ENCODE results near the gene GJA4.

Gene GJA4

DNA sequence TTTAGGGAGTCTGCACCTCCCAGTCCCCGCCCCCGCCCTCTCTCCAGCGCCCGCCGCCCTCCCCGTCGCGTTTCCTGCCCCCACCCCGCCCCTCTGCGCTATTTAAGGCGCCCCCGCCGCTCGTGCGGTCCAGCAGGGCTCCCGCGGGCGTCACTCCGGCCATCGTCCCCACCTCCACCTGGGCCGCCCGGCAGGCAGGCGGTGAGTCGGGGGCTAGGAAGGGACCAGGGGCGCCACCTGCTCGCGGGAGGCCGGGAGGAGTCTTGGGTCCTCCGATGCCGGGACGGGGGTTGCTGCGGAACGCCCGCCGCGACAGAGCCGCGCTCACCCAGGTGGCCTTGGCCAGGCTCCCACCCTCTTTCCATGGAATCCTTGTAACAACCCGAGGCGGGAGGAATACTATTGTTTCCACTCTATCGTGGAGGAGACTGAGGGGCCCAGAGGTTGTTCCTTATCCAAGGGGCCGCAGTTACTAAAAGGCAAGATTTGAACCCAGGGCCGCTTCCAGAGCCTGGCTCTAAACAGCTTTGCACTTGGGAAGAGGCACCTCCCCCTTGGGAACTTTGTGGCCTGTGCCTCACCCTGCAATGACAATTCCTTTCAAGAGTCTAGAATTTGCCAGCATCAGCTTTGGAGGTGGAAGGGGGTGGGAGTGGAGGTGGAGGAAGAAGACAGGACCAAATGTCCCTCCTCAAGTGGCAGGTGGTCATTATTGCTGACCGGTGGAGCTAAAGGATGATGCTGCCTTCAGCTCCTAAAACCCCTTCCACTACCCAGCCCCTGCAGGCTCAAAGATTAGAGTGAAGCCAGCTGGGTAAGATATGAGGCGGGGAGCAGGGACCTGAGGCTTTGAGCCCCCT is at the start of gene GJA4:
GJA4 (plus strand) TSS at position 132 of the 860 bp plus-strand sequence. CDS start 1,215 bp downstream, outside the sequence.
- no peak for DNase-seq

DNA sequence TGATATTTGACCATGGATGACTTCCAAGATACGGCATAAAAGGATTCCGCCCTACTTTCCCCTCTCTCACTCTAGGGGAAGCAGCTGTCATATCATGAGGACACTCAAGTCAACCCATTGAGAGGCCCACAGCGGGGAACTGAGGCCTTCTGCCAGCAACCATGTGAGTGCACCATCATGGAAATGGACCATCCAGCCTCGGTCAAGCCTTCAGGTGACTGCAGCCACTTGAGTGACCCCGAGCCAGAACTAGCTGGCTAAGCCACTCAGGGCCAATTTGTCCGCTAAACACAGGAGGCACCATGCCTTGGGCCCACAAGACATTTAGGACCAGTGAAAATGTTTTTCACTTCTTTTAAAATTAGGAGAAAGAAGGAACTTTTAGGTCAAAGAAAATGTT is 49.0 kb upstream of the GJA4 start:
- DNase-seq, result no peak

DNA sequence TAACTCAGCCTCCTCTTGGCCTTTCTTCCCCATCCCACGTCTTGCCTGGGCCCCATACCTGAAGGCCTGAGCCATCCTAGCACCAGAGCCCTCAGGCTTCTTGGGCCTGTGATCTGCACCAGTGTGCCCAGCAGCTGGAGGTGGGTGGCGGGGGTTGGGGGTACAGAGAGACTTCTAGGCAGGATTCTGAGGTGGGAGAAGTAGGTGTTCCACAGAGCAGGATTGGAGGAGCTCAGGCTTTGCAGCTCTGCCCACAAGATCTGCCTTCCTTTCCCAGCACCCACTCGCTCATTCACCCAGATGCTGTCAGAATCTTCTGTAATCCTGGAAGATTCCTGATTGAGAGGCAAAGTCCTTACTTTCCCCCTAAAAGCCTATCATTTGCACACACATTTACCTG is 47.9 kb upstream of the GJA4 start:
- no peak for DNase-seq

DNA sequence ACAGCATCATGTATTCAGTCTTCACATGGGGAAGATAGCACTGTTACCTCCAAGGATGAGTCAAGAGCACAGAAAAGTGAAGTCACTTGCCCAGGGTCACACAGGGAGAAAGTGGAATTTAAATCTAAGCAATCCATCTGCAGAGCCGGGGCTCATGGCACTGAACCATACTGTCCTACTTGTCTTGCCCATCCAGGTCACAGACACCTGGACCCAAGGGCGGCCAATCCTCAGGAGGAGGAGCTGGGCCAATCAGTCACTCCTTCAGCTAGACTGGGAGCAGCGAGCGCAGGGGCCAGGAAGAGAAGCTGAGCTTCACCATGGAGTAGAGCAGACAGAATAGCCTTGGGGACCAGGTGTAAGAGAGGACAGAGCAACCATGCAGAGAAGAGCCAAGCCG is 47.1 kb upstream of the GJA4 start:
- no peak for DNase-seq

DNA sequence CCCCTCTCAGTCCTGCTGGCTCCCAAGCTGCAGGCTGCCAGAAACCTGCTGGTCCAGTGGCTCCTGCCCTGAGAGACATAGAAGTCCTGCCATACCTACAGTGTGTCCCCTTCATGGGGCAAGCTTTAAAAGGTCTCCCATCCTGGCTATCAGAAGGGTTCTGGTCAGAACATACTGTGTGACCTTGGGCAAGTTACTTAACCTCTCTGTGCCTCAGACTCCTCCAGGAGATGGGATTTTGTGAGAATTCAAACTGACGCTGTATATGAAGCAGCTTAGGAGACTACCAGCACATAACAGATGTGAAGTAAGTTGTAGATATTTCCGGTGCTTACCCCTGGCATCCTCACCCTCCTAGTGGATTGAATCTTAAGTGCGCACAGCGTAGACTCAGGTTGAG is 46.7 kb upstream of the GJA4 start:
- DNase-seq, result no peak

DNA sequence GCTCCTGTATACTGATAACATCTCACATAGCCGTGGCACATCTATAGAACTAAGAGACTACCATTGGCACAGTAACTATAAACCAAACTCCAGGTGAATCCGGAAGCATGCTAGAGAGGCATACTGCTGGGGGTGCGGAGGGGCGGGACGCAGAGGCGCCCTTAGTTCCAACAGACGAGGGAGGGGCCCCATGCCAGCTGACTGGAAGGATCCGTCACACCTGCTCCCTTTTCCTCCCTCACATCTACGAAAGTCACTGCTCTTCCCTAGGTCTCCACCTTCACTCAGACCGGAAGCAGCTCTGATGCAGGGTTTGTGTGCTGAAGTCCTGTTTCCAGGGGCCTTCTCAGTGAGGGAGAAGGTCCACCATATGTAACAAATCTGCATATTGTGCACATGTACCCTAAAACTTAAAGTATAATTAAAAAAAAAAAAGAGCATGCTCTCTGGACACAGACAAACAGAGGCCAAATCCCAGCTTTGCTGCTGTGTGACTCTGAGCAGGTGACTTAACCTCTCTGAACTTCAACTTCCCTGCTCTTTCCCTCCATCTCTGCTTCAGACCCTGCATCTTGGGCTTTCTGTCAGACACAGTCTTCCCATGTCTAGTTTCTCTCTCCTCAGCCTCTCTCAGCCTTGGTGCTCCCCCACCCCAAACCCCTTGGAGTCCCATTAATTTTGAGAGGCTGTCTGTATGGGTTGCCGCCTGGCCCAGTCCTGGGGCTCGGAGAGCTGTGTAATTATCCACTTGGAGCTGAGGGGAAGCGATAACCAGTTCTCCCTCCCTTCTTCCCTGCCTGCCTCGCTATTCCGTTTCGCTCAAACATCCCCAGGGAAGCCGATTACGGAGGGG is 45.8 kb upstream of the GJA4 start:
- DNase-seq, result no peak

DNA sequence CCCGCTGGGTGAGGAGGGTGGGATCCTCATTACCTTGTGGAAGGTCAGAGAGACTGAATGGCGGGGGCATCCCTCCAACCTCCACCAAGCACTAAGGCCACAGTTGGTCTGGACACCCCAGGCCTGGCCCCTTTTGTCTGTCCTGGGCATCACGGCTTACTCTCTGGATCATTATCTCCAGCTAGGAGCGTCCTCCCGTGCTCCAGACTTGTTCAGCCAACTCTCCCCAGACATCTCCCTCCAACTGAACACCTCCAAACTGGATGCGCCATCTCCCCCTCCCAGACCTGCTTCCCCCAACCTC is 45.2 kb upstream of the GJA4 start:
- no peak for DNase-seq

DNA sequence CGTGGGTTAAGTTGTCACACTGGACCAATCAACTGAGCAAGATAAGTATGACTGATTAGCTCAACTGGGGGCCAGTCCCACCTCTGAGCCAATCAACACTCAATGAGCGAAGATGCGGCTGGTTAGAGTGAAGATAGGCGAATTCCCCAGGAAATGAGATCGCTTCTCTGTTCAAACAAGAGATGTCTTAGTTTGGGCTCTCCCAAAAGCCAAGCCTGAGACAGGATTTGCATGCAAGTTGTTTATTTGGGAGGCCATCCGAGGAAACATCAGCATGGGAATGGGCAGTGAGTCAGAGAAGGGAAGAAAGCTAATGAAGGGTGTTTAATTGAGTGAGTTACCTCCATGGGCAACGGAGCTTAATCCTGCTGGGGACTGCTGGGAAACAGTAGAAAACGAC is 42.8 kb upstream of the GJA4 start:
- DNase-seq, result no peak

DNA sequence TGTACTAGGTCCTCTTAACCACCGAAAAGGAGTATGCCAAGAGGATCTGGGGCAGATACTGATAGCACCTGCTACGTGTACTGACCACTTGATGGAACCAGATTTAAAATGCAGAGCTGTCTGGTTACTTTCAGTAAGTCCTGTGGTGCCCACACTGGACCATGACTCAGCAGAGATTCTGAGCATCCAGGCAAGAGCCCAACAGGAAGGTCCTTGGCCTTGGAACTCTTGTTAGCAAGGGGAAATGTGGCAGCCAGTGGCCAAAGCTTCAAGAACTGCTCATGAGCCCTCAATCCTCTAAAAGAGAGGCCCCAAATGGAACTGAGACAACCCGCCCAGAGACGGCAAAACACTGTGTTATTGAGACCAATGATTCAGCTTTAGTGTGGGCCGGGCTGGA is 42.2 kb upstream of the GJA4 start:
- no peak for DNase-seq

DNA sequence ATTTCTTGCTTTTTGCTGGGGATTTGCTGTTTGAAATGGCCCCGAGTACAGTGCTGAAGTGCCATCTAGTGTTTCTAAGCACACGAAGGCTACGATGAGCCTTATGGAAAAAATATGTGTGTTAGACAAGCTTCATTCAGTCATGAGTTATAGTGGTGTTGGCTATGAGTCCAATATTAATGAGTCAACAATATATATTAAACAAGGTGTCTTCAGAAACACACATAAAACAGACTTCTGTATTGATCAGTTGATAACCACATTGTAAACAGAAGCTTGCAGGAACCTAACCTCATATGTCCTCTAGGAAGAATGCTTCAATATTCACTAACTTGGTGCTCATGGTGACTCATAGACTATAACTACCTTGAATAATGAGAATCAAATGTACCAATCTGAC is 39.6 kb upstream of the GJA4 start:
- no peak for DNase-seq

DNA sequence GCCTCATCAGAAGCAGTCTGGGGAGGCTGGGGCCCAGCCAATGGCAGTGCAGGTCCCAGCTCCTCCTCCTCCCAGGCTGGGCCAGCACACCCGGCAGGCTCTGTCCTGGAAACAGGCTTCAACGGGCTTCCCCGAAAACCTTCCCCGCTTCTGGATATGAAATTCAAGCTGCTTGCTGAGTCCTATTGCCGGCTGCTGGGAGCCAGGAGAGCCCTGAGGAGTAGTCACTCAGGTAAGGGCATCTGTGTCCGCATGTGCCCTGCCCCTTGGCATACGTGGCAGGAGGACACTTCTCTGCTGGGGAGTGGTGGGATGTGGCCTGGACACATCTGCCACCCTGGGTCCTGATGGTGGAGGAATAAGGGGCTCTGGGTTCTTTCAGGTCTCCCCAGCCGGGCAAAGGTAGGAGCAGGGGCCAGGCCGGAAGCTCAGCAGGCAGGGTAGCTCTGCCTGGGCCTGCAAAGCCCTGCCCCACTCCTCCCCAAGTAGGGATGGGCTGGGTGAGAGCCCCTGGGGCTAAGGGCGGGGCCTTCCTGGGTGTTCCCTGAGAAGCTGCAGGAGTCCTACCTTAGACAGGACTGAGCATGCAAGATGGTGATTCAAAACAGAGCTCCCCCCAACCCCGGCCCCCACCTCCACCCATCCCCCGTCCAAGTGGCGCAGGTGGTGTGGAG is 37.7 kb upstream of the GJA4 start, which contains the start of gene GJB5:
GJB5 (plus strand) TSS at position 84 of the 674 bp plus-strand sequence. CDS start 2,284 bp downstream, outside the sequence.
- DNase-seq, result peak; percentile 79

DNA sequence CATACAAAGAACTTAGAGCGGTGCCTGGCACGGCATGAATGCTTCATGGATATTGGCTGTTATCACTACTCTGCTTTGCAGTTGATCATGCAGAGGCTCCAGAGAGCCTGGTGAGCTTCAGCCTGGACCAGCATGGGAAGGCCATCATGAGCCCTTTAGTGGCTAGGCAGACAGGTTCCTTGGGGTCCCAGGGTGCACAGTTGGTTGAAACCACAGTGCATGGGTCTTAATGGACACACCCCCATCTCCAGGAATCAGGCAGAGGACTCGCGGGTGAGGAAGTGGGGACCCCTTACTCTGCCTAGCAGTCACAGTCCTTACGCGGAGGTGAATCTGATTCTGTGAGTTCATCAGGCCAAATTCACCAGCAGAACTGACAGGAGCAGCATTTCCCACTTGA is 36.8 kb upstream of the GJA4 start:
- no peak for DNase-seq

DNA sequence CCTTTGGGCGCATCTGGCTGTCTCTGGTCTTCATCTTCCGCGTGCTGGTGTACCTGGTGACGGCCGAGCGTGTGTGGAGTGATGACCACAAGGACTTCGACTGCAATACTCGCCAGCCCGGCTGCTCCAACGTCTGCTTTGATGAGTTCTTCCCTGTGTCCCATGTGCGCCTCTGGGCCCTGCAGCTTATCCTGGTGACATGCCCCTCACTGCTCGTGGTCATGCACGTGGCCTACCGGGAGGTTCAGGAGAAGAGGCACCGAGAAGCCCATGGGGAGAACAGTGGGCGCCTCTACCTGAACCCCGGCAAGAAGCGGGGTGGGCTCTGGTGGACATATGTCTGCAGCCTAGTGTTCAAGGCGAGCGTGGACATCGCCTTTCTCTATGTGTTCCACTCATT is 35.4 kb upstream of the GJA4 start:
- no peak for DNase-seq

DNA sequence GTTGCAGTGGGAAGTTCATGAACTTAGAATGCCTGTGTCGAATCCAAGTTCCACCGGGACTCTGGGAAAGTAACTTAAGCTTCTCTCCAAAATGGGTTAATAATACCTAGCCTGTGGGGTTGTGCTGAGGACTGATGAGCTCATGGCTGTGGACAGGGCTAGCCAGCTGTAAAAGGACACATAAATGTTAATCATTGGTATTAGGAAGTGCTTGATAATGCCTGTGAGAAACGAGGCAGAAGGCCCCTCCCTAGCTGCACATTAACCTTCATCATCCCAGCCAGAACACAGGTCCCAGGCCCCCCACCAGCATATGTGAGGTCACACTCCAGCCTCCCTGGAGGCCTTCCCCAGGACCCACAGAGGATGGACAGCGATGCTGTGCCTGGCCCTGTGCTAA is 34.0 kb upstream of the GJA4 start:
- DNase-seq, result no peak

DNA sequence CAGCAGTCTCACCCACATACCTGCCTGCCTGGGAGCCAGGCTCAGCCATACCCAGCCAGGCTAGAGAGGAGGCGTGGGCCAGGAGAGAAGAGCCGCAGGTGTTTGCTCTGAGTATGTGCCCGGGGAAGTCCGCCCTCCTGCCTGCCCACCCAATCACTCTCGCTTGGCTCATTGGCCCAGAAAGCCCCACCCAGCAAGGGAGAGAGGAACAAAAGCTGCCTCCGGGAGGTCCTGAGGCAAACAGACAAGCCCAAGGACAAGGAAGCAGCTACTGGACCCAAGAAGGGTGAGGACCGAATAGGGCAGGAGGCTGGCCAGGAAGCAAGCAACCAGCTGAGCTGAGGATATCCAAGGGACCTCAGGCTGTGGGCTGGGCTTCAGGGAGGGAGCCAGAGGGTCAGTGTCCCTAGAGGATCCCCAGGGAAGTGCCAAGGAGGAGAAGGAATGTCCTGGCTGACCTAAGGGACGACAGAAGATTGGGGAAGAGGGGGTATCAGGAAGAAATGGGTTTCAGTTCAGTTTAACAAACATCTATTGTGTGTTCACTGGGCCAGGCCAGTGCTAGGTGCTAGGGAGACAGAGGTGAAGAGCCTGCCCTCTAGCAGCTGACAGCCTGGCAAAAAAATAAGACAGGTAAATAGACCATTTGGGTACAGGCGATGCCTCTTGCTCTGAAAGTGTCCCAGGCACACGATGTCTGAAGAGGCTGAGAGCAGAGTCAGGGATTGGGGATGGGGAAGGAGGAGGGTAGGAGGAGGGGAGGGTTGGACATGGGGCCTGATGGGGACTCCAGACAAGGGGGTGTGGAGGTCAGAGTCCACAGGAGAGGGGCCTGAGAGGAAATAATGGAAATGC is 33.1 kb upstream of the GJA4 start, which contains the start of gene GJB4:
GJB4 (plus strand) TSS at position 238 of the 855 bp plus-strand sequence. CDS start 1,515 bp downstream, outside the sequence.
- DNase-seq, result no peak

DNA sequence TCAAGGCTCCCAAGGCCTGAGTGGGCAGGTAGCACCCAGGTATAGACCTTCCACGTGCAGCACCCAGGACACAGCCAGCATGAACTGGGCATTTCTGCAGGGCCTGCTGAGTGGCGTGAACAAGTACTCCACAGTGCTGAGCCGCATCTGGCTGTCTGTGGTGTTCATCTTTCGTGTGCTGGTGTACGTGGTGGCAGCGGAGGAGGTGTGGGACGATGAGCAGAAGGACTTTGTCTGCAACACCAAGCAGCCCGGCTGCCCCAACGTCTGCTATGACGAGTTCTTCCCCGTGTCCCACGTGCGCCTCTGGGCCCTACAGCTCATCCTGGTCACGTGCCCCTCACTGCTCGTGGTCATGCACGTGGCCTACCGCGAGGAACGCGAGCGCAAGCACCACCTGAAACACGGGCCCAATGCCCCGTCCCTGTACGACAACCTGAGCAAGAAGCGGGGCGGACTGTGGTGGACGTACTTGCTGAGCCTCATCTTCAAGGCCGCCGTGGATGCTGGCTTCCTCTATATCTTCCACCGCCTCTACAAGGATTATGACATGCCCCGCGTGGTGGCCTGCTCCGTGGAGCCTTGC is 31.5 kb upstream of the GJA4 start:
- no peak for DNase-seq

DNA sequence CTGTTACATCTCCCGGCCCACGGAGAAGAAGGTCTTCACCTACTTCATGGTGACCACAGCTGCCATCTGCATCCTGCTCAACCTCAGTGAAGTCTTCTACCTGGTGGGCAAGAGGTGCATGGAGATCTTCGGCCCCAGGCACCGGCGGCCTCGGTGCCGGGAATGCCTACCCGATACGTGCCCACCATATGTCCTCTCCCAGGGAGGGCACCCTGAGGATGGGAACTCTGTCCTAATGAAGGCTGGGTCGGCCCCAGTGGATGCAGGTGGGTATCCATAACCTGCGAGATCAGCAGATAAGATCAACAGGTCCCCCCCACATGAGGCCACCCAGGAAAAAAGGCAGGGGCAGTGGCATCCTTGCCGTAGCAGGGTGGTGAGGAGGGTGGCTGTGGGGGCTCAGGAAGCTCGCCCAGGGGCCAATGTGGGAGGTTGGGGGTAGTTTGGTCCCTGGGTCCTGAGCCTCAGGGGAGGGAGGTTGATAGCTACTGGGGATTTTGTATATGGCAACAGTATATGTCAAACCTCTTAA is 31.0 kb upstream of the GJA4 start:
- no peak for DNase-seq

DNA sequence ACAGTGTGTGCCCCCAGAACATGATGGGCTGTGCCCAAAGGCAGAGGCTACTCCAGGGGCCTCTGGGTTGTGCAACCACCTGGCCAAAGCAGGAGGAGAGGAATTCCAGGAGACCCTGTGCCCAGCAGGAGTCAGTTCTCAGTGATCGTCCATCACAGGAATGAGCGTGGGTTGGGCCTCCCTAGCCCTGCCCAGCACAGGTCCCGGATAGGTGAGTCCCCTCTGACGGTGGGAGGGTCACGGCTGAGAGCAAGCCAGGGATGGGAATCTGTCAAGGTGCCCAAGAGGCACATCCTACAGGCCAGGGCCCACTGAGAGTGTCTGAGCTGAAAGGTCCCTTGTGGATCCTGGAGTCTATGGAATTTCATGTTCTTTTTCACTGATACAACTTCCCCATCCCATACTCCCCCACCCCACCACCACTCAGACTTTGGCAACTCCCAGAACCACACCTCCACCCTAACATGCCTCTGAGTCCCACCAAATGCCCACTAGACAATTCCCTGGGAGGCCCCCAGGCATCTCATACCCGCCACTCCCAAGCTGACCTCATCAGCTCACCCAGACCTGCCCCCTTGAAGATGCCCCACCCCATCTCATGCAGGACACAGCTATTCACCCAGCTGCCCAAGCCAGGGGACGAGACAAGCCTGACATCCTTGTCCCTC is 30.2 kb upstream of the GJA4 start:
- DNase-seq, result peak; percentile 72

DNA sequence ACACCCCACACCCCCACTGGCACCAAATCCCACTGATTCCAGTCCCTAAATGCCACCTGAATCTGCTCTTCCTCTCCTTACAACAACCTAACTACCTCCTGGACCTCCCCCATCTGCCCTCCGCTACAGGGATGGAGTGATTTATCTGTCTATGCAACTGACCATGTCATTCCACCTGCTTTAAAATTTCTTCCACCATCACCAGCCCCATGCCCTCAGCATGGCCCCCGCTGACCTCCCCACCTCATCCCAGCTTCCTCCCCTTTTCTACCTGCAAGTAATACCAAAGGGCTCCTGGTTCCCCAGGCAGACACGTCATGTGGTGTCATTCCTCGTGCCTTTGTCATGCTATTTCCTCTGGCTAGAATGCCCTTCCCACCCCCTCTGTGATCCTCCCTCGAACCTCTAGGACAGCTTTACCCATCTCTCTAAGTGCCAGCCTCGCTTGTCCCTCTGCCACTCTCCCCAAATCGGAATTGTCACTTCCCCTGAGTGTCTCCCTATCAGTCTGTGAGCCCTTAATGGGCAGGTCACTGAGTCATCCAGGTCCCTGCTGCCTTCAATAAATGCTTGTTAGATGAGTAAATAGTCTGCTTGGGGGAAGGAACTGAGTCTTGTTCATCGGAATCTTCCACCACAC is 29.5 kb upstream of the GJA4 start:
- DNase-seq, result peak; percentile 94

DNA sequence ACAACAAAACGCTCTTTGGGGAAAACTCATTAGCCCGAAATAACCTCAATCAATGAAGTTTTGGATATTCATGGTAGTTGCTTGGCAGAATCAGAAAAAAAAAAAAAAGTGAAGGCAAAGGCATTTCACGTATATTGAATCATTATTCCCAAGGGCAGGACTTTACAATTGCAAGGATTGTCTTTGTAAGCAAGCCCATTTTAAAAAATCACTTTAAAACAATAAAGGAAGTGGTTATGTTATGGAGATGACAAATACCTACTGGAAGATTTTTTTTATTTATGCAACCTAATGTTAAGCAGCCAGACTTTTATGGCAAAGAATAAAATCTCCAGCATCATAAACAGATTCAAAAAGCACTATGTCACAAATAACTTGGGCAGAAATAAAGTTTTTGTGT is 23.9 kb upstream of the GJA4 start:
- DNase-seq, result no peak
